Measurements from ENCODE around the gene ATG10.

DNA sequence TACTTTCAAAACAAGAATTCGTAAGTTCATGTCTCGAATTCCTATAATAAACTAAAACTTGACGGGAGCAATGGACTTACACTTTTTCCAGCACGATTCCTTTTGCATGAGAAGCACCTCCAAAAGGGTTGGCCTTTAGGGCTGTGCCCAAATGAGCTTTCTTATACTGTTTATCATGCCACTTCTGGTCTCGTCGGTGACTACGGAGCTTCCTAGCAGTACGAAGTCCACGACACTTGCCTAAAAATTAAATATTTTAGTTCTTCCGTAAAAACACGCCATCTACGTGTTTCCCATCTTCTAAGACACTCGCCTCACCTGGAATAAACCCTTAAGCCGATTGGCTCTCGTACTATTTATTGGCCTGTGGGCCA lies 305.8 kb downstream of the ATG10 start:
- TF ChIP-seq, protein P1, sequence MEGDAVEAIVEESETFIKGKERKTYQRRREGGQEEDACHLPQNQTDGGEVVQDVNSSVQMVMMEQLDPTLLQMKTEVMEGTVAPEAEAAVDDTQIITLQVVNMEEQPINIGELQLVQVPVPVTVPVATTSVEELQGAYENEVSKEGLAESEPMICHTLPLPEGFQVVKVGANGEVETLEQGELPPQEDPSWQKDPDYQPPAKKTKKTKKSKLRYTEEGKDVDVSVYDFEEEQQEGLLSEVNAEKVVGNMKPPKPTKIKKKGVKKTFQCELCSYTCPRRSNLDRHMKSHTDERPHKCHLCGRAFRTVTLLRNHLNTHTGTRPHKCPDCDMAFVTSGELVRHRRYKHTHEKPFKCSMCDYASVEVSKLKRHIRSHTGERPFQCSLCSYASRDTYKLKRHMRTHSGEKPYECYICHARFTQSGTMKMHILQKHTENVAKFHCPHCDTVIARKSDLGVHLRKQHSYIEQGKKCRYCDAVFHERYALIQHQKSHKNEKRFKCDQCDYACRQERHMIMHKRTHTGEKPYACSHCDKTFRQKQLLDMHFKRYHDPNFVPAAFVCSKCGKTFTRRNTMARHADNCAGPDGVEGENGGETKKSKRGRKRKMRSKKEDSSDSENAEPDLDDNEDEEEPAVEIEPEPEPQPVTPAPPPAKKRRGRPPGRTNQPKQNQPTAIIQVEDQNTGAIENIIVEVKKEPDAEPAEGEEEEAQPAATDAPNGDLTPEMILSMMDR (conservative IDR thresholded peaks at IDR 0.05 in 1 of 2, IDR thresholded peaks at IDR 0.05 in 1 of 2; ENCODE audit: extremely low read depth in 1 of 2, insufficient read depth in 1 of 2, low read depth in 1 of 2, low read length in 2 of 2) = no peak
- TF ChIP-seq EZH2 (IDR thresholded peaks at IDR 0.05; ENCODE audit: borderline replicate concordance, low read length) = no peak
